ENCODE results near the gene CCDC92B. TPM values are rescaled to one million over a fixed set of nuclear protein-coding genes. Genes with fewer than 3 reads are reported as not detected.

The CCDC92B gene
- total RNA-seq, 6 donors from 2014 or later: 0.34 TPM; not detected in 4

DNA sequence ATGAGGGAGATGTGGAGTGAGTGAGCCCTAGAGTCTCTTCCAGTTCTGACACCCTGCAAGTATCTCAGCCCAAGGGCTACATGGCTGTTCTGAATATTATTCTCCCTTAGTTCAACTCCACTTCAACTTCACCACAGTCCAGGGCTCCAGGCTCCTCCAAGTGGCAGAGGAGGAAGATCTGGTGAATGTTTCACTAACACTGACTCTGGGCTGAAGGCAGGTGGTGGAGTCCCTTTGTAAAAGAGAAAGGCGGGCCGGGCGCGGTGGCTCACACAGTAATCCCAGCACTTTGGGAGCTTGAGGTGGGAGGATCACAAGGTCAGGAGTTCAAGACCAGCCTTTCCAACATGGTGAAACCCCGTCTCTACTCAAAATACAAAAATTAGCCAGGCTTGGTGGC lies 13.6 kb downstream of the CCDC92B start:
- no peaks in the 10 kb centered on the region for H3K9me3 ChIP-seq
- ATAC-seq (ENCODE audit: low FRiP score in 2 of 2) (no peak), DNase-seq (no peak)
- no peaks in the 10 kb centered on the region for H3K27me3 ChIP-seq
- WGBS, 2 donors: 76 to 82% methylated on average over 5 of the region's 5 CpGs
- H3K36me3 ChIP-seq: no peaks in the 10 kb centered on the region
- no peak overlapping the region for H3K27ac ChIP-seq
- TF ChIP-seq POLR2AphosphoS5 (IDR thresholded peaks at IDR 0.05): no peak
- TF ChIP-seq, protein P1, sequence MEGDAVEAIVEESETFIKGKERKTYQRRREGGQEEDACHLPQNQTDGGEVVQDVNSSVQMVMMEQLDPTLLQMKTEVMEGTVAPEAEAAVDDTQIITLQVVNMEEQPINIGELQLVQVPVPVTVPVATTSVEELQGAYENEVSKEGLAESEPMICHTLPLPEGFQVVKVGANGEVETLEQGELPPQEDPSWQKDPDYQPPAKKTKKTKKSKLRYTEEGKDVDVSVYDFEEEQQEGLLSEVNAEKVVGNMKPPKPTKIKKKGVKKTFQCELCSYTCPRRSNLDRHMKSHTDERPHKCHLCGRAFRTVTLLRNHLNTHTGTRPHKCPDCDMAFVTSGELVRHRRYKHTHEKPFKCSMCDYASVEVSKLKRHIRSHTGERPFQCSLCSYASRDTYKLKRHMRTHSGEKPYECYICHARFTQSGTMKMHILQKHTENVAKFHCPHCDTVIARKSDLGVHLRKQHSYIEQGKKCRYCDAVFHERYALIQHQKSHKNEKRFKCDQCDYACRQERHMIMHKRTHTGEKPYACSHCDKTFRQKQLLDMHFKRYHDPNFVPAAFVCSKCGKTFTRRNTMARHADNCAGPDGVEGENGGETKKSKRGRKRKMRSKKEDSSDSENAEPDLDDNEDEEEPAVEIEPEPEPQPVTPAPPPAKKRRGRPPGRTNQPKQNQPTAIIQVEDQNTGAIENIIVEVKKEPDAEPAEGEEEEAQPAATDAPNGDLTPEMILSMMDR (IDR thresholded peaks at IDR 0.05): no peak
- TF ChIP-seq EP300 (IDR thresholded peaks at IDR 0.05): no peak
- no peak for TF ChIP-seq POLR2A (IDR thresholded peaks at IDR 0.05)
- no peak overlapping the region for H3K4me3 ChIP-seq
- H3K4me1 ChIP-seq: no peaks in the 10 kb centered on the region

DNA sequence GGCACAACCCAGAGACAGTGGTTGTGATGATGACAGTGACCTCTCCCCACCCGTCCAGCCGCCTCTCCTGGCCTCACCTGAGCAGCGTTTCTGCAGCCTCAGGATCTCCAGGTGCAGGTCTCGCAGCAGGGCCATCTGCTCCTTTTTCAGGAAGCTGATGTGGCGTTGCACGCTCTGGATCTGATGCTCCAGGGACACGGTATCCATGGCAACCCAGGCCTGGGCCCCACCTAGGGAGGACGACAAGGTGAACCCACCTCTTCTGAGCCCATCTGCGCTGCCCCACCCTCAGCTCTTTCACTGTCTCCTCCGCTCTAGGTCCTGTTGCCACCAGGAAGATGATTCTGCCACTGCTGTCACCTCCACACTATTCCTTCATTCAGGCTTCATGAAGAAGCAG lies 14.5 kb downstream of the CCDC92B start:
- no peaks in the 10 kb centered on the region for H3K36me3 ChIP-seq

DNA sequence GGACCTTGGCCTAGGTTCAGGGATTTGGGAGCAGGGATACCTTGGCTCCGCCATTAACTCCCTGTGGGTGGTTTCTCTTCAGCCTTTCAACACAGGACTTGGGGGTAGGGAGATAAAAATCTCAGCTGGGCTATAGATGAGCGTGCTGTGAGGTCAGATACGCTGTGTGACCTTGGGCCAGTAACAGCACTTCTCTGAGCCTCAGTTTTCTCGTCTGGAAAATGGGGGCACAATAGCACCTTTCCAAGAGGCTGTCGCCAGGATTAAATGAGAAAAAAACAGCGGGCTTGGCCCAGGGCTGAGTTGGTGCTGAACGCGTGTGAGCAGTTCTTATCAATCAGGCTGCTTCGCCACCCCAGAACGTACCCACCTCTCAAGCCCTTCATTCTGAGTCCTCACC lies 17.6 kb downstream of the CCDC92B start:
- no peak overlapping the region for H3K4me3 ChIP-seq
- no peak for ATAC-seq (ENCODE audit: low FRiP score in 2 of 2)
- 84 to 88% methylated on average over 9 to 10 of the region's 10 CpGs for WGBS, 2 donors
- H3K9me3 ChIP-seq: no peaks in the 10 kb centered on the region
- no peak overlapping the region for H3K27ac ChIP-seq
- no peak for DNase-seq
- peaks cover 0 to under 1% (median 0%) of the 10 kb centered on the region in 4 donors for H3K27me3 ChIP-seq
- H3K36me3 ChIP-seq: no peaks in the 10 kb centered on the region
- H3K4me1 ChIP-seq: no peaks in the 10 kb centered on the region
- TF ChIP-seq POLR2AphosphoS5 (IDR thresholded peaks at IDR 0.05) (no peak), POLR2A (IDR thresholded peaks at IDR 0.05) (no peak), EP300 (IDR thresholded peaks at IDR 0.05) (no peak)
- TF ChIP-seq, protein P1 (IDR thresholded peaks at IDR 0.05): no peak

More for the DNA sequence above, 14.5 kb downstream of the CCDC92B start:
- no peak overlapping the region for H3K27ac ChIP-seq
- H3K4me3 ChIP-seq: no peak overlapping the region
- DNase-seq (no peak), ATAC-seq (ENCODE audit: low FRiP score in 2 of 2) (peak in 1 of 2 donors; percentile 25)
- H3K9me3 ChIP-seq: no peaks in the 10 kb centered on the region
- H3K4me1 ChIP-seq: no peaks in the 10 kb centered on the region
- WGBS, 2 donors: 78 to 88% methylated on average over 7 to 8 of the region's 10 CpGs
- no peaks in the 10 kb centered on the region for H3K27me3 ChIP-seq
- TF ChIP-seq POLR2A (IDR thresholded peaks at IDR 0.05): no peak
- TF ChIP-seq POLR2AphosphoS5 (IDR thresholded peaks at IDR 0.05): no peak

DNA sequence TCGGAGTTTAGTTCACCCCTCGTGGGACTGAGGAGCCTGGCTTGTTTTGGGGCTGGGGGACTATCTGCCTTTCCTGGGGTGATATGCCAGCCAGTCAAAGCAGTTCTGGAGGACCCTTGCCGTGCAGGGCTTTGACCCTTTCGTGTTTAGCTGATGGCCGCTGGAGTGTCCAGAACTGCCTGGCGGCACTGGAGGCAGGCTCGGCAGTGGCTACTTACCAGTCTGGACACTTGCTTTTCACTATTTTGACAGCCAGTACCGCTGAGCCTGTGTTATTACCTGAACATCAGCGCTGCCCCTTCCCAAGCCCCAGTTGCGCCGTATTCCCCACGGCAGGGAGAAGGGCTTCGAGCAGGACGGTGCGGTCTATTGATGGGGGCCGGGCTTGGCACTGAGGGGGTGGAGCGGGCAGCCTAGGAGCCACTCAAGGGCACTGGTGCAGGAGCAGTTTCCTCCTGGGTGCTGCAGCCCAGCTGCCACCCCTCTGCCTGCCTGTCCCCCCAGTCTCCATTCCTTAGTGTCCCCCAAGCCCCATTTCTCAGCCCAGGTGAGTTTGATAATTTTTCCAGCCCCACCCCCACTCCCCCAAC lies 18.6 kb downstream of the CCDC92B start:
- TF ChIP-seq POLR2A (IDR thresholded peaks at IDR 0.05) (no peak), POLR2AphosphoS5 (IDR thresholded peaks at IDR 0.05) (no peak), EP300 (IDR thresholded peaks at IDR 0.05) (no peak)
- TF ChIP-seq, protein P1 (IDR thresholded peaks at IDR 0.05): no peak
- Histone ChIP-seq H3K9me3 (no peaks in the 10 kb centered on the region), H3K27me3 (peaks cover 0 to 4% (median 0%) of the 10 kb centered on the region in 4 donors), H3K4me1 (no peaks in the 10 kb centered on the region), H3K27ac (no peak overlapping the region), H3K4me3 (no peak overlapping the region), H3K36me3 (no peaks in the 10 kb centered on the region)
- DNase-seq: no peak
- ATAC-seq (ENCODE audit: low FRiP score in 2 of 2): peak in 1 of 2 donors; percentile 19
- WGBS, 2 donors: 76 to 89% methylated on average over 9 to 17 of the region's 17 CpGs

DNA sequence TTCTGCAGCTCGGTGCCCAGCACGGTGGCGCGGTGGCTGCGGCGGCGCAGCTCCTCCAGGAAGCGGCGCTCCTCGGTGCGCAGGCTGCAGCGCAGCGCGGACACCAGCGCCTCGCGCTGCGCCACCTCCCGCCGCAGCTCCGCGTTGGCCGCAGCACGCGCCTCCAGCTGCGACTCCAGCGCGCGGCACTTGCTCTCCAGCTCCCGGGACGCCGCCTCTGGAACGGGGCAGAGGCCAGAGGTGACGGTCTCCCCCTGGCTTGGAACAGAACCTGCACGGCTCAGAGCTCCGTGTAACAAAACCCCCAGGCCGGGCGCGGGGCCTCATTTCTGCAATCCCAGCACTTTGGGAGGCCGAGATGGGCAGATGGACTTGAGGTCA lies 24.7 kb downstream of the CCDC92B start:
- no peak overlapping the region for H3K27ac ChIP-seq
- TF ChIP-seq EP300 (IDR thresholded peaks at IDR 0.05) (no peak), POLR2AphosphoS5 (IDR thresholded peaks at IDR 0.05) (no peak), POLR2A (IDR thresholded peaks at IDR 0.05) (no peak)
- TF ChIP-seq, protein P1 (IDR thresholded peaks at IDR 0.05): peak in 3 of 6 experiments; percentile 10 to 24 (median 14)
- WGBS, 2 donors: 3 to 10% methylated on average over 7 to 17 of the region's 40 CpGs
- peak in 1 of 2 donors; percentile 67 for ATAC-seq (ENCODE audit: low FRiP score in 2 of 2)
- peaks cover 9 to 21% (median 11%) of the 10 kb centered on the region in 4 donors for H3K4me1 ChIP-seq
- H3K4me3 ChIP-seq: peak overlapping the region; percentile 25 to 53 (median 47)
- H3K36me3 ChIP-seq: no peaks in the 10 kb centered on the region
- no peaks in the 10 kb centered on the region for H3K9me3 ChIP-seq
- peak in 1 of 2 donors; percentile 89 for DNase-seq
- H3K27me3 ChIP-seq: peaks cover 0 to 15% (median 4%) of the 10 kb centered on the region in 4 donors

Data from upper lobe of left lung (tissue), 6 donors.